HS-5 (cell line): ENCODE measurements around the gene SHISAL1.
"Not testable (repeated sequence)": the region's sequence is repeated elsewhere in the genome, so short reads cannot be mapped to it uniquely, and the experiment has no call there.

ENCODE experiments used
- DNase-seq: peaks from one replicate; pipeline ENCODE4 v3.0.0-alpha.2; 2012; ENCODE audit warnings: low read depth

The SHISAL1 gene

GRCh38 chr22:44302363-44302762 is 10.4 kb downstream of the SHISAL1 start:
- not testable (repeated sequence) for DNase-seq

DNA sequence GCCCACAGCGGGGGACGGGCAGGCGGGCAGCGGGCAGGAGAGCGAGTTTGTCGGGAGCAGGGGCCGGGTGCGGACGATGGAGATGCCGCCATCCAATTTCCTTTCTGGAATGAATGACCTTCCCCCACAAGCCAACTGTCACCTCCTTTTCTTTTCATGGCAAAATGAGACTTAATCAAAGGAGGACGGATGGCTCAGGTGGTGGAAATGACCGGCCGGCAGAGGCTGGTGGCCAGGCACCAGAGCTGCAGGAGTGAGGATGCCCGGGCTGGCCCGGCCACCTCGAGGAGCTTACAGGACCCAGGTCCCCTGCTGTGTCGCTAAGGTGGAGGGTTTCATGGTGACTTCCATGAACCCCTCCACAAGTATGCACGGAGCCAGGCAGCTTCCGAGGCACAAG is 11.7 kb downstream of the SHISAL1 start:
- no peak for DNase-seq

DNA sequence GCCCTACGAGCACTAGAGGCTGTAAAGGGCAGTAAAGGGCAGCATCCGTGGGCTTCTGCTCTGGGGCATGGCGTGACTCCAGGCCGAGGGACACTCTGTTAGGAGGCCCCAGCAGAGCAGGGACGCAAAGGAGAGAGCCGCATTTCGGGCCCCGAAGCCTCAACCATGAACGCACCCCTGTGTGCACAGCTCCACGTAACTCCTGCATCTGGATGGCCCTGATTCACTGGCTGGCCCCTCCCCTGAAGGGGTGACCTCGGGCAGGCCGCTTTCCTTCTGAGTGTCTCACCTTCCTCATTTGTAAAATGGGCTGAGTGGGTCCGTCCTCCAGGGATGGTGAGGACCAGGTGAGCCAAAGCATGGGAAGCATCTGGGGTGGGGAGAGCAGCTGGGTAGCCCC is 13.6 kb downstream of the SHISAL1 start:
- DNase-seq: no peak

DNA sequence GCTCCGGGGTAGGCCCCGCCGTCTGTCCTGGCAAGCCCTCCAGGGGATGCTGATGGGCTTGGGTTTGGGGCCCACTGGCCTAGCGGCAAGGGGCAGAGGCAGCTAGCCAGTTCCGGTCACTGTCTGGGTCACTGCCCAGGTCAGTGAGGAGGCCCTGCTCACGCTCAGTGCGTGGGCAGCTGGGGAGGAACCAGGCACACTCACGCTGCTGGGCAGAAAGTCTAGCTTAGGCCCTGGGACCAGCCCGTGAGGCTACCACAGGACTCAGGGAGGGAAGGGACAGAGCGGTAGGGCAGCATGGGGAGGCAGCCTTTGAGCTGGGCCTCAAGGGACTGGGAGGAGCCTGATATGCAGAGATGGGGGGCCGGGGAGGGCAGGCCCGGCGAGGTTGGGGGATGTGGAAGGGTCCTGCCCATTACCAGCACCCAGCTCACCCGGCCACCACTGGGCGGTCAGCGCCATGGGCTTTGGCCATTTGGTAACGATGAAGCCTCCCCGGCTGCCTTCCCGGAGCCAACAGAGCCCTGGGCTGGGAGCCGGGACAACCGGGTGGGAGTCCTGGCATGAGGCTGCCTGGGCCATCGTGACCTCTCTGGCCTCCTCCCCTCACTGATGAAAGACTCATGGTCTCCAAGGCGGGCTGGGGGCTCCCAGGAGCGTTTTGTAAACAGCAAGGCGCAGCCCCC is 14.2 kb downstream of the SHISAL1 start:
- no peak for DNase-seq

DNA sequence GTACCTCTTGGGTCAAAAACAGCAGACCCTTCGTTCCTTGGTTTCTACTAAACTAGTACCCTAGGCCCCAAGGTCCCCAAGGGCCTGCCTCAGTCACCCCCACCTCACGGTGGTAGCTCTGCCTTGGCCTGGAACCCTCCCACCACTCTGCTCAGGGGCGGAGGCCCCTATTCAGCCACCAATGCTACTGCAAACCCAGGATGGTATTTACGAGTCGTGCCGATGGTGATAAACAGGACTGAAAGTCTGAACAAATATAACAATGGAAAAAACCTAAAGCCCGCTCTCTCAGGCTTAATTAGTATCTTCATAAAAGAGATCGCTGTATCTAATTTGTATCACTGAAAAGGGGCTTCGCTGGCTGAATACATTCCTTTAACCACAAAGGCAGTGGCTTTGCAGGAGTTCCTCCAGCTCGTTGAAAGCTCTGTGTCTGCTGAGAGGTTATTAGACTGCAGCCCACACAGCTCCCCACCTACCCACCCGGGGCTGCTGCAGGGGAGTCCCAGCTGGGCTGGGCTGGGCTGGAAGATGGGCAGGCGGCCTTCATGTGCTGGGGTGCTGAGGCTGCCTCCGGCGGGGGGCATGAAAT is 15.2 kb downstream of the SHISAL1 start:
- DNase-seq: no peak

DNA sequence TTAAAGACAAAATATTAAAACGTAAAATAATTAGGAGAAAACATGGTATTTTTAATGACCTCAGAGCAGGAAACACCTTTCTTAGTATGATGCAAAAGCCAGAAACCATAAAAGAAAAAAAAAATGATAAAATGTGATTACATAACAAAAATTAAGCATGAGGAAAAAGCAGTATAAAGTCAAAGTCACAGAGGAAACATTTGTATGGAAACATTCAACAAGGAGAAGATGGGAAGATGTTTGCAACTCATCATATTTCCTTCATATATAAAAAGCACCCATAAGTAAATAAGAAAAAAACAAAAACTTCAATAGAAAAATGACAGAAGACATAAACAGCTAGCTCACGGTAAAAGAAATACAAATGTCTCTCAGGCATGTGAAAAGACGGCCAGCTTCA is 17.3 kb downstream of the SHISAL1 start:
- no peak for DNase-seq

GRCh38 chr22:44293876-44294275 is 18.9 kb downstream of the SHISAL1 start:
- DNase-seq: no peak

DNA sequence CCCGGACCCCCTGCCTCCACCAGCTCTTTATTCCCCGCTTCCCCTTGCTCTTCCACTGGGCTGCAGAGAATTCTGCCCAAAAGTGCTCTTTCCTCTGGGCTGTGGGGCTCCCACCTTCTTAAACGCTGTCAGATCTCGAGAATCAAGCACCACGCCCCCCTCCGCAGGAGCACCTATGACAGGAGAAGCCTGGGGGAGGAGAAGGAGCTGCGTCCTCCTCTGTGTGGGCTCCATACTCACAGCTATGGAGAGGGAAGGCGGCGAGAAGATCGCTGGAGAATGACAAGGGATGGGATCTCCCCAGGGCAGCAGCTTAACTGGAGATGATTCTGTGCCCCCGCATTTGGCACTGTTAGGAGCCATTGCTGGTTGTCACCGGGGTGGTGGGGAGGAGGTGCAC is 19.7 kb downstream of the SHISAL1 start:
- no peak for DNase-seq

- no peak for DNase-seq
These were observed 20.2 kb downstream of the SHISAL1 start for GRCh38 chr22:44292521-44292920.

DNA sequence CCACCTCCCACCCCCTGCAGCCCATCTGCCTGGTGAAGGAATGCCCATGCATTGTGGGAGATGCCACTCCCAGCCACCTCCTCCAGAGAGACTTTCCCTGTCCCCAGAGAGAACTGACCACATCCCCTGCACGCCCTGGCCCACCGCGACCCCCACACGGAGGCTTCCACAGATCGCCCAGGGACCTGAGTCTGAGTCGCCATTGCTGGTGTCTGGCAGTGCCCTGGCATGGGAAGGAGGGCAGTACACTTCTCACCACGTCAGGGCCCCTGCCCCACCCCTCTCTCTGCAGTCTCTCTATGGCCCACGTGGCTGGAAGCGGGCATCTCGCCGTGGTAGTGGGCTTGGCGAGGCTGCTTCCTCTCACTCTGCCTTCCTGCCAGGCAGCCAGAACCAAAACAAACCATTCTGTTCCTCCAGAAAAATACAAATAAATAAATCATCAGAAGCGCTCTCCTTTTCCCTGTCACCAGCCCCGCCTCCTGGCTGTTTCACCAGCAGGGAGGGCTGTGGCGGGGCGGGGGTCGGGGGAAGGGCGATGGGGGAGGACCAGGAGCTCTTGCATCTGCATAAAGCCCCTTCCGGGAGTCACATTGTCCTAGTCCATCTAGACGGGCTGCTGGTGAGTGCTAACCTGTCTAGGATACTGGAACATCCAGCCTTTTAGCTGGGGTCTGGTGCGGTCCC is 20.9 kb downstream of the SHISAL1 start:
- DNase-seq: no peak

- DNase-seq: no peak
These were observed 21.5 kb downstream of the SHISAL1 start for GRCh38 chr22:44291265-44291664.

DNA sequence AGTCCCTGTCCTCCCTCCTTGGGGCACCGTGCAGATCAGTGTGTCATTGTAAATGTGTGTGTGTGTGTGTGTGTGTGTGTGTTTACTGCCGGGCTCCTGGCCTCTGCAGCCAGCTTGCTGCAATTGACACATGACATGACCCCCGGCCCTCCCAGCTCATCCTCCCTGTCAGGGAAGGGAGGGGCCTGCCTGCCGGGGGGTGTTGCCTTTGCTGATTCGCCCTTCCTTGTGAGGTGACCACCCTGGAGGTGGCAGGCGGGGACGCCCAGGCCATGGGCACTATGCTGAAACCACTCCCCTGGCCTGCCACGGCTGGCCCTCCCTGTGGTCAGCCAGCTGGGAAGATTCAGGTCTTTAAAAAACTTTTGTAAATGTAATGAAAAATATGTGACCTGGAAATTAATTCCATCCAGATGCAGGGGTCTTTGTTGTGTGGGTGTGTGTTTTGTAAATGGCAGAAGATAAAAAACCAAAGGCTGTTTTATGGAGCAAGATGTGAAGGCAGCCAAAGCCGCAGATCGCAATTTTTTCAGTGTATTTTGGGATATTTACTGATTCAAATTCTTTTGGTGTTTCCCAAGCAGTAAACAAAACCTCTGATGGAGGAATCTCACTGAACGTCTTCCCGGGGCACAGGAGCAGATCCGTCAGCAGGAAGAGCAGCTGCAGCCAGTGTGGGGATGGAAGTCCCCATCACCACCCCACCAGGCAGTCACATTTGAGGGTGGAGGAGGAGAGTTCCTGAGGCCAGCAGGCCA is 23.2 kb downstream of the SHISAL1 start:
- no peak for DNase-seq

GRCh38 chr22:44288913-44289312 is 23.8 kb downstream of the SHISAL1 start:
- DNase-seq: no peak

GRCh38 chr22:44287741-44288140 is 25.0 kb downstream of the SHISAL1 start:
- DNase-seq: no peak

- DNase-seq: no peak
These were observed 25.5 kb downstream of the SHISAL1 start for GRCh38 chr22:44287121-44287693.

- no peak for DNase-seq
These were observed 26.1 kb downstream of the SHISAL1 start for GRCh38 chr22:44286646-44287045.

GRCh38 chr22:44284711-44285110 is 28.0 kb downstream of the SHISAL1 start:
- DNase-seq: no peak

DNA sequence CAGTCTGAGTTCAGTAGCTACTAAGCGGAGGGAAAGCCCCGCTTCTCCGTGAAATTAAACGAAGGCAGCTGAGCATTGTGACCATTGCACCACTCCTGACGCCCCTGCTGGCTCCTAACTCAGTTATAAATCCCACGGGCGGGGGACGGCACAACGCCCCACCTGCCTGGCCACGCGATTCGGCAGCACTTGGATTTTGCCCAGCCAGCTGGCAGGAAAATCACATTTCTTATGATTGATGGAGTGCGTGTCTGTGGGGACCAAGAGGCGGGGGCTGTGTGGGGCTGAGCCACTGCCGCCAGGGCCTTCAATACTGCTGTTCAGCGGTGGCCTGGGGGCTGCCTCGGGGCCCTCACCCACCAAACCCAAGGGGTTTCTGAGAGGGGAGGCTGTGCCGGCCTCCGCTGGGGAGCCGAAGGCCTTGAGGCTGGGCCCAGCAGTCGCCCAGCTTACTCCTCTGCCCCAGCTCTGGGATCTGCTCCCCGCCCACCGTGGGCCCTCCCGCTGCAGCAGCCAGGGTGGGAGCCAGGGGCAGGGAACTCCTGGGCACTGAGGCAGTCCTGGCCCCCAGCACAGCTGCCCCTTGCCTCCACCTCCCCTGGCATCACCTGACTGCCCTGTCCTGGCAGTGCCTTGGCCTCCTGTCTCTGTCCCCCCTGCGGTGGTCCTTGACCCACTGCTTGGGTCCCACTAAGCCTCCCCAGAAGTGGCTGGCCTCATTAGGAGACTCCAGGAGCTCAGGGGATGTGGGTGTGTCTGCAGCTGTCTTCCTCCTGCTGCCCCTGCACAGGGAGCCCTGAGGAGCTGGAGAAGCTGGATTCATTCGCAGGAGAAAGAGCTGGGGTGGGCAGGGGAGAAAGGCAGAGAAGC is 30.7 kb downstream of the SHISAL1 start:
- no peak for DNase-seq

DNA sequence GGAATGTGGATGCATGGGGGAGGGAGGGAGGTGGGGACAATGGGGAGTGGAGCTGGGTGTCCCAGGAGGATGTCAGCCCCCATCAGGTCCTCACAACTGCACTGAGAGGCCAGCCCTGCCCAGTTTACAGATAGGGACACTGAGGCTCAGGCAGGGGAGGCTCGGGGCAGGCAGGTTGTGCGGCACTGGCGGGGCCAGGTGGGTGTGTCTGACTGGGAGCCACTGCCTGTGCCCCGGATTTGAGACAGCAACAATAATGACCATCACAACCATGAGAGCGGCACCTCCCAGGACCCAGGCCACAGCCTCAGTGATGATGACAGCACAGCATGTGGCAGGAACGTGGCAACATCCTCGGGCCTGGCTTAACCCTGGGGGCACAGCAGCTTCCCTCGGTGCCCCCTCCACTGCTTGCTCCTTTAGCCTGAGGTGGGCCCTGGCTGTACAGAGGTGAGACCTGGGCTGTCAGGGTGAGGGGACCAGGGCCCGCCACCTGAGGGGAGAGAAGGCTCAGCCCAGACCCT is 32.0 kb downstream of the SHISAL1 start:
- no peak for DNase-seq

DNA sequence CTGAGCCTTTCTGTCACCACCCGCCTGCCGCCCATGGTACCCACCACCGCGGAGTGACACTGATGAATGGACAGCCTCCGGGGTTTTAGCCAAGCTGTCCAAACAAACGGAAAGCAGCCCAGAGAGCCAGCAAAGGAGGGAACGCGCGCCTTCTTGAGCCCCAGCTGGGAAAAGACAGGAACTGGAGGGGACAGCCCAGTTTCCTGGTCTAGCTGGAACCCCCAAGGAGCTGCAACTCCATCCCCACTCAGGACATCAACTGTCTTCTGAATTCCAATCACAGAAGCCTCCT is 33.7 kb downstream of the SHISAL1 start:
- DNase-seq: no peak
